Epithelial cell of proximal tubule (primary cell): ENCODE results near the gene TMEM254. TPM values are rescaled to one million over a fixed set of nuclear protein-coding genes. Genes with fewer than 3 reads are reported as not detected.

Experiments used
- DNase-seq: peaks from one replicate; pipeline ENCODE4 v3.0.0-alpha.2; 2011; ENCODE audit warnings: low read depth
- H3K4me3 ChIP-seq: 2 replicates; pipeline ENCODE4 v1.5.1; 2011; ENCODE audit warnings: low read depth, mild to moderate bottlenecking, low read length
- CTCF ChIP-seq: conservative IDR thresholded peaks from 2 replicates; pipeline ENCODE4 v1.5.1; 2012; ENCODE audit warnings: low read depth, mild to moderate bottlenecking, low read length
- total RNA-seq: library from RNA; depleted of rRNA; stranded (reverse); fragments of >200 nt; gene quantifications from 2 replicates; pipeline ENCODE4 v1.2.3, GENCODE V29; 2015

TMEM254 gene
- total RNA-seq, 1 donor from 2014 or later = 11.6 TPM

GRCh38 chr10:80137031-80137862 lies 58.8 kb downstream of the TMEM254 start:
- no peak for DNase-seq
- TF ChIP-seq CTCF = no peak
- no peak overlapping the region for H3K4me3 ChIP-seq

- TF ChIP-seq CTCF = no peak
- DNase-seq = no peak
- H3K4me3 ChIP-seq = no peak overlapping the region
Measured at GRCh38 chr10:80137920-80138319, 59.5 kb downstream of the TMEM254 start.

GRCh38 chr10:80139265-80139664 lies 60.8 kb downstream of the TMEM254 start:
- DNase-seq = no peak
- no peak for TF ChIP-seq CTCF
- no peak overlapping the region for H3K4me3 ChIP-seq

GRCh38 chr10:80140251-80140650 lies 61.8 kb downstream of the TMEM254 start:
- no peak for DNase-seq

GRCh38 chr10:80141696-80142460 lies 63.4 kb downstream of the TMEM254 start:
- no peak for TF ChIP-seq CTCF
- no peak for DNase-seq
- H3K4me3 ChIP-seq = no peak overlapping the region

More at GRCh38 chr10:80140251-80140650, 61.8 kb downstream of the TMEM254 start:
- TF ChIP-seq CTCF = no peak
- H3K4me3 ChIP-seq = no peak overlapping the region

Other genes starting within 250 kb of the TMEM254 start
- gene SFTPD, start 129.6 kb upstream of the TMEM254 start, total RNA-seq = not detected in 2 replicates
- gene PLAC9, start 54.1 kb downstream of the TMEM254 start, total RNA-seq = not detected in 2 replicates
- 148 and 153 TPM in 2 replicates for gene ANXA11, start 126.9 kb downstream of the TMEM254 start, total RNA-seq
- gene MAT1A, start 211.0 kb downstream of the TMEM254 start, total RNA-seq = not detected in 2 replicates